AML-193 (cell line): ENCODE data around the gene STRADA.

Source experiments
- DNase-seq, 2 experiments: peaks; one replicate each; lab custom pipeline; 2025; lab: John Stamatoyannopoulos, UW

The STRADA gene

GRCh38 chr17:63741408-63742173, at the start of gene STRADA:
STRADA (minus strand) TSS chr17:63741799; CDS start chr17:63728369, 13,430 bp downstream.
- DNase-seq, result peak; percentile 99

GRCh38 chr17:63790057-63790456, 48.5 kb upstream of the STRADA start:
- DNase-seq, result no peak

GRCh38 chr17:63786971-63787711, 45.5 kb upstream of the STRADA start:
- no peak for DNase-seq

GRCh38 chr17:63786117-63786516, 44.5 kb upstream of the STRADA start:
- no peak for DNase-seq

- DNase-seq, result no peak
These were observed 44.0 kb upstream of the STRADA start for GRCh38 chr17:63785556-63785955.

- no peak for DNase-seq
These were observed 41.9 kb upstream of the STRADA start for GRCh38 chr17:63783522-63783921.

- DNase-seq, result no peak
These were observed 39.3 kb upstream of the STRADA start for GRCh38 chr17:63780928-63781327.

GRCh38 chr17:63780507-63780906, 38.9 kb upstream of the STRADA start:
- no peak for DNase-seq

- no peak for DNase-seq
These were observed 33.8 kb upstream of the STRADA start for GRCh38 chr17:63775420-63775819.

- DNase-seq, result peak; percentile 35 to 48
These were observed 33.3 kb upstream of the STRADA start for GRCh38 chr17:63774969-63775265.

GRCh38 chr17:63774141-63774968, 32.8 kb upstream of the STRADA start, which contains the start of gene DDX42:
DDX42 (plus strand) TSS chr17:63774170; CDS start chr17:63787050, 12,880 bp downstream.
- DNase-seq, result peak in 1 of 2 experiments; percentile 72

- DNase-seq, result peak; percentile 99
These were observed 31.9 kb upstream of the STRADA start, which contains the start of gene CCDC47 for GRCh38 chr17:63773272-63774140. CCDC47 (minus strand) TSS chr17:63773597; CDS start chr17:63766175, 7,422 bp downstream.

- peak in 1 of 2 experiments; percentile 22 for DNase-seq
These were observed 31.2 kb upstream of the STRADA start for GRCh38 chr17:63772801-63773271.

- DNase-seq, result no peak
These were observed 26.8 kb upstream of the STRADA start for GRCh38 chr17:63768433-63768832.

GRCh38 chr17:63766754-63767153, 25.2 kb upstream of the STRADA start:
- no peak for DNase-seq

GRCh38 chr17:63764716-63765115, 23.1 kb upstream of the STRADA start:
- no peak for DNase-seq

GRCh38 chr17:63762161-63763078, 20.8 kb upstream of the STRADA start:
- DNase-seq, result no peak

GRCh38 chr17:63760771-63761539, 19.4 kb upstream of the STRADA start:
- DNase-seq, result no peak

- no peak for DNase-seq
These were observed 16.8 kb upstream of the STRADA start for GRCh38 chr17:63758428-63758827.
